GM12891 (cell line): ENCODE data around the gene LATS1.

Source experiments
- DNase-seq: peaks from one replicate; pipeline ENCODE4 v3.0.0; 2011; ENCODE audit warnings: low spot score; ENCODE audit not compliant: insufficient read length
- FAIRE-seq: peaks from 2 replicates; lab custom pipeline; 2011; peaks lifted over from hg19 to GRCh38; lab: Jason Lieb, UNC
- PAX5 ChIP-seq: IDR thresholded peaks from 2 replicates; pipeline ENCODE4 v1.6.1; 2011; ENCODE audit warnings: low read length, moderate library complexity, mild to moderate bottlenecking; ENCODE audit not compliant: insufficient read depth, severe bottlenecking
- POLR2A ChIP-seq: IDR thresholded peaks from 2 replicates; pipeline ENCODE4 v1.6.1; 2011; ENCODE audit warnings: low read depth, low read length, control low read depth
- POLR2AphosphoS5 ChIP-seq: IDR thresholded peaks from 2 replicates; pipeline ENCODE4 v1.6.1; 2011; ENCODE audit warnings: low read depth, low read length, control low read depth
- POU2F2 ChIP-seq: IDR thresholded peaks from 2 replicates; pipeline ENCODE4 v1.6.1; 2011; ENCODE audit warnings: low read depth, mild to moderate bottlenecking, control low read depth, low read length, moderate library complexity
- SPI1 ChIP-seq: IDR thresholded peaks from 2 replicates; pipeline ENCODE4 v1.6.1; 2011; ENCODE audit warnings: low read depth, low read length, control low read depth
- TAF1 ChIP-seq: IDR thresholded peaks from 2 replicates; pipeline ENCODE4 v1.6.1; 2011; ENCODE audit warnings: low read depth, low read length, control low read depth

LATS1 gene

GRCh38 chr6:149628875-149629510 is 88.9 kb downstream of the LATS1 start:
- DNase-seq (no peak), FAIRE-seq (peak; percentile 87)
- peak; percentile 84 for TF ChIP-seq SPI1
- no peak for TF ChIP-seq POU2F2

- DNase-seq (no peak), FAIRE-seq (no peak)
- no peak for TF ChIP-seq TAF1
- TF ChIP-seq PAX5: no peak
- TF ChIP-seq POLR2A: no peak
- TF ChIP-seq SPI1: no peak
- no peak for TF ChIP-seq POLR2AphosphoS5
- no peak for TF ChIP-seq POU2F2
Observed at GRCh38 chr6:149627672-149628071, 90.2 kb downstream of the LATS1 start.

GRCh38 chr6:149615805-149616204 is 102.1 kb downstream of the LATS1 start:
- no peak for TF ChIP-seq POLR2AphosphoS5
- TF ChIP-seq TAF1: no peak
- no peak for TF ChIP-seq SPI1
- no peak for TF ChIP-seq POLR2A
- no peak for DNase-seq
- no peak for FAIRE-seq

- no peak for TF ChIP-seq SPI1
- no peak for DNase-seq
- no peak for FAIRE-seq
Observed at GRCh38 chr6:149614337-149614736, 103.6 kb downstream of the LATS1 start.

- DNase-seq: no peak
- no peak for FAIRE-seq
- TF ChIP-seq SPI1: no peak
- TF ChIP-seq PAX5: no peak
- TF ChIP-seq POU2F2: no peak
Observed at GRCh38 chr6:149608381-149608982, 109.4 kb downstream of the LATS1 start.
